Fibroblast of the conjunctiva (primary cell): ENCODE results near the gene PTRH1.
A peak's percentile ranks its signal among the peaks of the same experiment; 100 is the strongest.

ENCODE experiments used
- DNase-seq: peaks from one replicate; pipeline ENCODE4 v3.0.0-alpha.2; 2010; ENCODE audit warnings: low read depth

The PTRH1 gene

DNA sequence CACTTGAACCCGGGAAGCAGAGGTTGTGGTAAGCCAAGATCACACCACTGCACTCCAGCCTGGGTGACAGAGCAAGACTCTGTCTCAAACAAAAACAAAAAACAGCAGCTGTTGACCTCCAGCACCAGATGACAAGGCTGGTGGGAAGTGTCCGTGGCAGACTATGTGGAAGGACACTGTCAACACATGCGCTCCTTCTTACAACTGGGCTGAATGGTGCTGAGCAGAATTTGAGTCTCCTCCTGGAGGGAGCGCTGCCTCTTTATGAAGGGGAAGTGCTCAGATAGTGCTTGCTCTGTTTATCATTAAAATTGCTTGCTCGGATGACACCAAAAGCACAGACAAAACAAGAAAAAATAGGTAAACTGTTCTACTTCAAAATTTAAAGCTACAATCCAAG, 17.9 kb downstream of the PTRH1 start:
- no peak for DNase-seq

DNA sequence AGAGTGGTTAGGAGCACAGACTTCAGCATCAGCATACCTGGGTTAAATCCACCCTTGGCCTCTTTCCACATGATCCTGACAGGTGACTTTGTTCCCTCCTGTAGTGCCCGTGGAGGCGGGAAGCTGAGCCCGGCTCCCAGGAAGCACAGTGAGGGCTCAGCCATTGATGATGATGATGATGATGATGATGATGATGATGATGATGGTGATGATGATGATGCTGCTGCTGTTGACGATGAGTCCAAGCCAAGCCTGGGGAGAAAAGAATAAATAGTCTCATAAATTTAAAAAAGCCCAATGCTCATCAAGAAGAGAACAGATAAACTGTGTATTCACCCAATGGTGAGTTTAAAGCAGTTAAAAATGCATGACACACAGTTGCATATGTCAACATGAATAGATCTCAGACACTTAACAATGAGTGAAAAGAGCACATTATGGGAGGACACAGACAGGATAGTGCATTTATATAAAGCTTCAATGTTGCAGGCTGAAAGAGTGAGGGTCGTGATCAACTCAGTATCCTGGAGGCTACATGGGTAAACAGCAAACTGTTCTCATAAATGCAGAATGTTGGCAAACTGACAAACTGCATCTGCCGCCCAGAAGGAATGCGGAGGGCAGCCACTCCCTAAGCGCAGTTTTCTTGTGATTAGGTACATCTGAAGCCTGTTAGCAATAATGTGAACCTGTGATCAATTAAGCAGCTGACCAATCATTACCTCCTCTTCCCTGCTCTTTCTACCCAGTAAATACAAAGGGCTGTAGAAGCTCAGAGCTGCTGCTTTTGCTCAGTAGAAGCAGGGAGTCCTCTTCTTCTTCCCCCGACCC, 20.4 kb downstream of the PTRH1 start:
- peak; percentile 48 for DNase-seq

DNA sequence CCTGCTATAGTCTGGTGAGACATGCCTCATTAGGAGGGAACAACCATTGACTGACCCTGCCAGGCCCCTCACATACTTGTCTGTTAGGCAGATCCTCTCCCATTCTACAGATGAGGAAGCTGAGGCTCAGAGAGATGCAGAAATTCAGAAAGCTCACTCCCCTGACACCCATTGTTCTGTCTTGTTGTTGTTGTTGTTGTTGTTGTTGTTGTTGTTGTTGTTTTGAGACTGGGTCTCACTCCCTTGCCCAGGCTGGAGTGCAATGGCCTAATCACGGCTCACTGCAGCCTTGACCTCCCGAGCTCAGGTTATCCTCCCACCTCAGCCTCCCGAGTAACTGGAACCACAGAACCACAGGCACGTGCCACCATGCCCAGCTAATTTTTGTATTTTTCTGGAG, 21.8 kb downstream of the PTRH1 start:
- no peak for DNase-seq

DNA sequence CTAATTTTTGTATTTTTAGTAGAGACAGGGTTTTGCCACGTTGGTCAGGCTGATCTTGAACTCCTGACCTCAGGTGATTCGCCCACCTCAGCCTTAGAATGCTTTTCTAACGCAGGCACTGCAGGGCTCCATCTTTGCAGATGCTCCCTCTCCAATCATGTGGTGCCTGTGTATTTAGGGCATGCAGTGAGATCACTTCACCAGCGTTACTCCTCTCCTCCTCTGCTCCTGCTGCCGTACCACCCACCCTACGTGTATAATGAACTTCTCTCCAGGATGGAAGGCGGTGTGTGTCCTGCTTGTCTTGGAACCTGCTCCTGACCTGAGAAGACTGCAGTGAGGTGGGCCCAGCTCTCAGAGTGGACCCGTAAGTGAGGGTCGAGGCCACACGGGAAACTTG, 22.3 kb downstream of the PTRH1 start:
- no peak for DNase-seq

DNA sequence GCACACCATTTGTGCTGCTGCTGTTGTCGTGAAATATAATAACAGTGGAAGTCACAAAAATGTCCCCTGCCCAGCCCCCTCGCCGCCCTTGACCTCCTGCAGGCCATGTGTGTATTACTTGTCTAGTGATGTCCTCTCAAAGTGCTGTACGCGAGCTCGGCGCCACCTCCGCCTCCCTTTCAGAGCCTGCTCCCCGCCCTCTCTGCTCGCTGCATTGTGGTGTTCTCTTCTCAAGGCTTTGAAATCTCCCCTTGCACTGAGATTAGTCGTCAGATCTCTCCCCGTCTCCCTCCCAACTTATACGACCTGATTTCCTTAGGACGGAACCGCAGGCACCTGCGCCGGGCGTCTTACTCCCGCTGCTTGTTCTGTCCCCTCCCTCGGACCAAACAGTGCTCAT, 23.4 kb downstream of the PTRH1 start:
- no peak for DNase-seq

DNA sequence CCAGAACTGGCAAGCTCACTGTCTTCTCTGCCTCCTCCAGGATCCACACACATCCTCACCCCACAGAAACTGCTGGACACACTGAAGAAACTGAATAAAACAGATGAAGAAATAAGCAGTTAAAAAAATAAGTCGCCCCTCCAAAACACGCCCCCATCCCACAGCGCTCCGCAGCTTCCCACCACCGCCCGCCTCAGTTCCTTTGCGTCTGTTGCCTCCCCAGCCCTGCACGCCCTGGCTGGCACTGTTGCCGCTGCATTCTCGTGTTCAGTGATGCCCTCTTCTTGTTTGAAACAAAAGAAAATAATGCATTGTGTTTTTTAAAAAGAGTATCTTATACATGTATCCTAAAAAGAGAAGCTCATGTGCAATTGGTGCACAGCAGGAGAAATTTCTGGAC, 24.7 kb downstream of the PTRH1 start:
- DNase-seq = no peak

DNA sequence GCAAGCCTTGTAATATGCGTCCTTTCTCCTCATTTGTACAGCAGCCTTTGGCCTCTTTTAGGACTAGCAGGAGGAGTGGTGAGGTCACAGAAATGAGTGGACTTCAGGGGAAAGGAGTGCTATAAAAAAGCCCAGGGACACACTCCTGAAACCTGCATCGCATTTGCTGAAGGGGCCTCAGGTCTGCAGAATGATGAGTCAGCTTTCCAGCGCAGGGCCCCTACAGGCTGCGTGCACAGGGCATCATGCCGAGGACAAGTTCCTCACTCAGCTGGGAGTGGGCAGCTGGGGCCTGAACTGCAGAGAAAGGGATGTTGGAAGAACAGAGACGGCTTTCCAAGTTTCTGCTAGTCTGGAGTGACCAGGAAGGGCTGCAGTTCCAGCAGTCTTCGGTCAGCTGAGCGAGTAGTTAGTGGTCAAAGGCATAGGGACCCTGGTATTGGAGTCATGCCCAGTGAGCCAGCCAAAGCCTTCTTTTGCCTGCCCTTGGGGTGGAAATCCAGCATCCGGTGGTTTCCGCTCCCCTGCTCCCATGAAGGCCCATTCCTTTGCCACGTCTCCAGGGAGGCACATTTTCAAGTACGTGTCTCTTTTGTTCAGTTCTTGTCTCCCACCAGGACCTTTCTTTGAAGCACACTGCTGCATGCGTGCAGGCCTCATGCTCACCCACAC, 26.0 kb downstream of the PTRH1 start:
- DNase-seq = no peak

DNA sequence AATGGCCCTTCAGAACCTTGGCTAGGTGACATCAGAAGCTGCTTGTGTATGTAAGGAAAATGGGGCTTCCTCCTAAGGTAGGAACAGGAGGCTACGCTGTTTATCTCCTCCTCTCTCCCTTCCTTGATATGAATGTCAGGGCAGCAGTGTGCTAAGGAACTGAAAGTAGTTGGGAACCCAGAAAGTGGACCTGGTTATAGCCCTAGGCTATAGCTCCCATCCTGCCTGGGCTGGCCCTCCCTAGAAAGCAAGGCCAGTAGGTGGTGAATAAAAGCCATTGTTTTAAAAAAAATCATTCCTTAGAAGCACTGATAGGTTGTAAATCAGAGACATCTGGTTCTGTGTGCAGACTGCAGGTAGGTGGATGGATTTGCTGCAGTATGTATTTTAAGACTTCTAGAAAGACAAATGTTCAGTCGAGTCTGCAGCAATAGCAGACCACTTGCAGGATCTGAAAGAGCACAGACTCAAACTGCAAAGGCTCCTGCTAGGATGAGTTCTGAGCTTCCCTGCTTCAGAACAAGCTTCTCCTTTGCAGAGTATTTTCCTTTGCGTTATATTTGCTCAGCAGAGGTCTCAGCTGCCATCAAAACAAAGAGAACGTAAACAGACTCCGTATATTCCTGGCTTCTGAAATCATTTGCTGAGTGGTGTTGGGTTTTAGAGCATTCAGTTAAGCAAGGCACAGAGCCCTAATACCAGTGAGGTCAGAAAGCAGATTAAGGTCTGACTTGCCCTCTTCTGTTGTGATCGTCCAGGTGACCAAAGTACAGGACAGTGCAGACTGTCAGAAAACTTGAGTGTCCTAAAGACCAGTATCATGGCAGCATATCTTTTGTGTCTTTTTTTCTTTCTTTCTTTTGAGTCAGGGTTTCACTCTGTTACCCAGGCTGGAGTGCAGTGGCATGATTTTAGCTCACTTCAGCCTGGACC, 28.7 kb downstream of the PTRH1 start:
- no peak for DNase-seq

DNA sequence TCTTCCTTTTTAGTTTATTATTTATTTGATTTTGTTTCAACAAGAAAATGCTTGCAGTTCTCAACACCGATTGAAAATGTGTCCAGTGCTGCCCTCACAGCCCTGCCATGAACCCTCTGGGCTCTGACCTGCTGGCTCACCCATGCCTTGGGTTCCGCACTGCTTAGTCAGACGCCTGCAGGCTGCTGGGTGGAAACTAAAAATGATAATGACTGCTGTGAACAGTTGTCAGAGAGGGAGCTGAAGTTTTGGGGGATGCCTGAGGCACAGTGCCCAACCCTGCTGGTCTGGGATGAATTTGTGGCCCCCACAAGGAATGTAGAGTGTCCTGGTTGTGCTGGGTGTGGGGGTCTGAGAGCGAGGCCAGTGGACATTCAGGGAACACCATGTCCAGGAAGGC, 30.9 kb downstream of the PTRH1 start:
- DNase-seq = peak; percentile 38

DNA sequence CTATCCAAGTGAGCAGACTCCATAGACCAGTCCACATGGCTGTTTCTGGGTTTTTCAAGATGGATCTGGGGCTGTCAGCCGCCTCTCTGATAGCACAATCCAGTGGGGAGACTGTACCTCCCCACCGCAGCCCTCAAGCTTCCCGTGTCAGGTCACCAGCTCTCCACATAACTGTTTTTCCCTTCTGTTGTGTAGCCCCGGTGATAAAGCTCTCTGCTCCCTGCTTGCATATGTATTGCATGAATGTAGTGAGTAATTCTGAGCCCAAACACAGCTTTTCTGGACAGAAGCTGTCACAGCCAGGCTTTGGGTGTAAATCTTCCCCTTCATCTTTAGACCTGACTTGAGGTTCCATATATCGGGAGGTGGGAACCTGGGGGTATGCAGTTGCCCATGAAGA, 31.7 kb downstream of the PTRH1 start:
- peak; percentile 45 for DNase-seq

DNA sequence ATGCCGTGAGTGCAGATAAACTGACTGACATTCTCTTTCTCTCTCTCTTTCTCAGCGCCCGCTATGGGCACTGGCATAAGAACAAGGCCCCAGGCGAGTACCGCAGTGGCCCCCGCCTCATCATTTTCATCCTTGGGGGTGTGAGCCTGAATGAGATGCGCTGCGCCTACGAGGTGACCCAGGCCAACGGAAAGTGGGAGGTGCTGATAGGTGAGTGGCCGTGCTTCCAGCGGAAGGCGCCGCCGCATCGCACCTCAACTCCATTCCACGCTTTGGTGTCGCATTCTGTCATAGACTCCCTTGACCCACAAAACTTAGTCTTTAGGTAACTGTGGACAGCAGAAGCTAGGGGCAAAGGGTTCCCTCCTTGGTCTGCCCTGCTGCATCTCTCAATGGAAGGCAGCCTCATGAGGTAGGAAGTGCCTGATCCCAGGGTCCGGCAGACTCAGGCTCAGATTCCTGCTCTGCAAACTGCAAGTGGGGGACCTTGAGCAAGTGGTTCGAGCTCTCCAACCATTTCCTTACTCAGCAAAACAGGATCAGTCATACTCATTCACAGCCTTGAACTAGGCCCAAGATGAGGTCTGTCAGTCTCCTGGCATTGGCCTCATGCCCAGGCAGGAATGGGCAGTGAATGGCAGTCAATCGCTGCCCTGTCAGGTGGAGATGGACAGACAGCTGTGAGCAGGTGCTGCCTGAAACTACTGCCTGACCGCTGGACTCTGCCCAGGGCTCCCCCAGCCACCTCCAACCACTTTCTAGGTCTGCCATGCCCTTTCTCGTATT, 32.9 kb downstream of the PTRH1 start:
- DNase-seq = no peak

DNA sequence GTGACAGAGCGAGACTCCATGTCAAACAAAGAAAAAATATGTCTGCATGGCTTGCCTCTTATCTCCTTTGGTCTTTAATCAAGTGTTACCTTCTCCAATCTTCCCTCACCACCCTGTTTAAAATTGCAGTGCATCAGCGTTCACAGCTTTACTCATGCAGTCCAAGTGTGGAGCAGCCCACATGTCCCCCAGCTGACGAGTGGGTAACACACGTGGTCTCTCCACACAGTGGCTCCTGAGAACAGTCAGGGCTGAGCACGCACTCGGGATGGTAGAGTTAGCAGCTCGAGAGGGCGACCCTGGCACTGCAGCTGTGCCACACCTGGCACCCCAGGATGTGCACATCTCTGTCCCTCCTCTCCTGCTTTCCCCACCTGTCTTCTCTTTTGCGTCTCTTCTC, 34.6 kb downstream of the PTRH1 start:
- DNase-seq = no peak

DNA sequence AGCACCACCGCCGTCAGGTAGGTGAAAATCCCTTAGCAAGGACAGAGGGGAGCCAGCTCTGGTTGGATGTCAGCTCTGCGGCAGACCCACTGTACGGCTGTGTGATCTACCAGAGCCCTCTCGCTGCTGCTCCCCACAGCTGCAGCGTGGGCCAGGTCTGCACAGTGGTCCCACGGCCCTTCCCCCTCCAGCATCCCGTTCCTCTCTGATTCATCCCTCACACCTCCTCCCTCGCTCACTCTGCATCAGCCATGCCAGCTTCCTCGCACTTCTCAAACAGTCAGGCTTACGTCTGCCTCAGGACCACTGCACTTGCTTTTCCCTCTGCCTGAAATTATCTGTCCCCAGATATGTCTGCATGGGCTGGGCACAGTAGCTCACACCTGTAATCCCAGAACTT, 35.2 kb downstream of the PTRH1 start:
- no peak for DNase-seq

DNA sequence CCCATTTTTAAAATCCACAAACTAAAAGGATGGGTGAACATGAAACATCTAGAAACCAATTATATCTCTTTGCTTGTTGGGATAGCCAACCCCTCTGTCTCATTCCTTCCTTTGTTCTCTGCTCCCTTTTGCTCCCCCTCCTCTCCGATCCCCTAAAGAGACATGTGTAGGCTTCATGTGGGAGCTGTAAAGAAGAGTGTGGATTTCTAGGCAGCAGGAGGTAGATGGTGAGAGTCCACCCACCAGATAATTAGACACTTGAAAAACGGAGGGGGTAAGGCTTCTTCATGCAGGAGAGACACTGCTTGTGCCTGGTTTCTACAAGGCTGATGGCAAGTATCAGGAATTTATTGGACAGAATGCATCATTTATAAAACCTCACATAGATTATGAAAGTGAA, 36.0 kb downstream of the PTRH1 start:
- no peak for DNase-seq

DNA sequence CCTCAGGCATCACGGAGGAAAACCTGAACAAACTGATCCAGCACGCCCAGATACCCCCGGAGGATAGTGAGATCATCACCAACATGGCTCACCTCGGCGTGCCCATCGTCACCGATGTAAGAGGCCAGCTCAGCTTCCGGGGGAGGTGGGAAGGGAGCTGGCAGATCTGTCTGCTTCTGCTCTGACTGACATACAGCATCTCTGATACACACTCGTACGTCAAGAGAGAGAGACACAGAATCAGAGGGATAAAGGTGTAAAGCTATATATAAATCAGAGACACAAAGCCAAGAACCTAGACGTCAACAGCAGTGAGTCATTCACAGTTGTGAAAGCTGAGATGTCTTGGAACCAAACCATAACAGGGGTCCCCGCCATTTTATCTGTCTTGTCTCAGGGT, 38.8 kb downstream of the PTRH1 start:
- no peak for DNase-seq

DNA sequence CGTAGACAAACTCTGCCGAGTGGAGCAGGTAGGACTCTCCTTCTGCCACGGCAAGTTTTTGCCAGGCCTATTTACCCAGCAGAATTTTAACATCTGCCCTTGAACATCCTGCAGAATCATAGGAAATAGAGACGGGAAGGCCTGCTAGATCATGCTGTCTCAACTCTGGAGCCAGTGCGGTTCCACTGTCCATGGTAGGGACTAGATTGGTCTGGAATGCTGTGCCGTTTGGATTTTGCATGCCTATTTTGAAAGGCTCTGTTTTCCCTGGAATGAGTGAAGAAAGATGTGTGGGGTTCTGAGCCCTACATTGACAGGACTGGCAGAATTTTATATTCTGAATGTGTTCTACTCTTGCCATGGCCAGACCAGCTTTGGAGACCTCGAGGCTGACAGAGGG, 42.2 kb downstream of the PTRH1 start:
- DNase-seq = no peak

DNA sequence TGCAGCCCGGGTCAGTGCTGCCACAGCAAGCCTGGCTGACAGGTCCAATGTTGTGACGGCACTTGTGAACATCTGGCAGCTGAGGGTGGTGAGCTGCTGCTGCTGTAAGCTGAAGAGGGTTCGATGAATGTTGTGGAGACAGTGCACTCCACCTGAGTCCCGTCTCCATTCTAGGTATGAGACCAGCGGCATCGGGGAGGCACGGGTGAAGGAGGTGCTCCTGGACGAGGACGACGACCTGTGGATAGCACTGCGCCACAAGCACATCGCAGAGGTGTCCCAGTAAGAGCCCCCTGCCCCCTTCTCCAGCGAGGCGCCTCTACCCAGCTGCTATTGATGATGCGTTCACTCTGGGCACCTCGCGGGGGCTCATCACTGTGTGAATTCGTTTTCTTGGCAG, 47.6 kb downstream of the PTRH1 start:
- DNase-seq = no peak

DNA sequence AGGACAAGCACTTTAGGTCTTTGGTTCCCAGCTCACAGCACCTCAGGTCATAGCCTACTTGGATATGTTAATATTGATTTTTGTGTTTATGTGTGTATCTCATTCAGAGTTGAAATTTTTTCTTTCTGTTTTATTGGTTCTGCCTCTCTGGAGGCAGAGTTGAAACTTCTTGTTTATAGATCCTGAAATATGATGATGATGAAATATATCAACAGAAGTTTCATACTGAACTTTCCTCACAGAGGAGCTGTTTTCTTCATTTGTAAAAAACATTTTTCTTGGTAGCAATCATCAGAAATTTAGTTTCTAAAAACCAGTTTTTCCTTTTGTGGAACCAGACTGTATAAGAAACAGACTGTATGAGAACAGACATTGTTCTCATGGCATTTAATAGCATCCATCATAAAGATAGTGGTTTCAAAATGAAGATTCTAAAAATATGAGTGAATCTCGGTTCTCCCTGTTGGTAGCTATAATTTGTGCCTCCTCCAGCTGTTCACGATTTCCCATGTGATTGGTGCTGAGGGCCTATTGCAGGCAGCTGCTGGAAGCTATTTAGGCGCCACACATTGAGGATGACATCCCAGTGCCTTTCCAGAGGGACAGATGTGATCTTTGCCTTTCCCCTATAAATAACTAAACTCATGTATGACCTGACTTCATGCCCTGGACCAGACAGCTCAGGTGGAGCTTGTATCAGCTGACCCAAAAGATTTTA, 48.2 kb downstream of the PTRH1 start:
- DNase-seq = no peak

DNA sequence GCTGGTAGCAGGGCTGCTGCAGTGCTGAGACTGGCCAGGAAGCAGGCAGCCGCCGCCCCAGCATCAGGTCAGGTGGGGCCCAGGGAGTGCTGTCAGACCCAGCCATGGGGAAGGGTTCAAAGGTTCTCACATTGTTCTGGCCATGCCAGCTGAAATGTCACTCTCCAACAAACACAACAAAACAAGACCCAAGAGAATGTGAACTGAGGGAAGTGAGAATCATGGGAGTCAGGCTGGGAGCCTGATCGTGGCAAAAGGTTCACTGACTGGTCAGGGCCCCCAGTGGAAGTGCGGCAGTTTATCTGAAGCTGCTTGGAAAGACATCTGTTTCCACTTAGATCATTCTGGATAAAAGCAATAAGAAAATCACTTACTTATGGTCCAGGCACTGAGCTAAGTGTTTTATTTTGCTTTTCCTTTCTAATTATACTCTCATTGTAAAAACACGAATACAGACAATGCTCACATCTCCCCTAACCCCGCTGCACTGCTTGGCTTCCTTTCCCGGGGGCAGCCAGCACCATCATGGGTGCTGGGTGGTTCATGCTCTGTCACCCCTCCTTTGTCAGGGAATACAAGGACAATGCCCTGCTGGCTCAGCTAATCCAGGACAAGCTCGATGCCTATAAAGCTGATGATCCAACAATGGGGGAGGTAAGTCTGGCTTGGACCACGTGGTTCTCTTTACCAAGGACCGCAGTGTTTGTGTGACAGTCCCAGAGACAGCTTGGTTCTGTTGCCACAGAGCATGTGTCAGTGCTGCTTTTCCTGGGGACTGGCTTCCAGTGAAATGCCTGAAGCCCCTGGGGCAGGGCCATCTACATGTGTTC, 50.6 kb downstream of the PTRH1 start:
- peak; percentile 31 for DNase-seq

DNA sequence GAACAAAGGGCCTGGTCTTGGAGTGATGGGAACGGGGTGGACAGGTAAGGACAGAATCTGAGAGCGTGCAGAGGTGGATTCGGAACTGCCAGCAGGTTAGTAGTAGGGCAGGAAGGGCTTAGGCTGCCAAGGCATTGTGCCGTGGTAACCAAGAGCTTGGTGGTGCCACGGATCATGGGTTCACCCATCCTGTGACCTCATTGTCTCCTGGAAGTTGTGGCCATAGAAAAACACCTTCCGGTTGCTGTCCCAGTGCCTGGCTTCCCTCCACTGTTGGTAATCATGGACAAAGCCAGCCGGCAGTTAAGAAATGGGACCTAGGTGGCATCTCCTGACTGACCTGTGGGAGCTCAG, 51.2 kb downstream of the PTRH1 start:
- no peak for DNase-seq
